ENCODE results near the gene ARMC5. TPM values are rescaled to one million over a fixed set of nuclear protein-coding genes. Genes with fewer than 3 reads are reported as not detected.

The ARMC5 gene
- polyA plus RNA-seq, 2 of the 4 experiments (the other 2 are of a cell fraction): 3.2 to 6.1 TPM

DNA sequence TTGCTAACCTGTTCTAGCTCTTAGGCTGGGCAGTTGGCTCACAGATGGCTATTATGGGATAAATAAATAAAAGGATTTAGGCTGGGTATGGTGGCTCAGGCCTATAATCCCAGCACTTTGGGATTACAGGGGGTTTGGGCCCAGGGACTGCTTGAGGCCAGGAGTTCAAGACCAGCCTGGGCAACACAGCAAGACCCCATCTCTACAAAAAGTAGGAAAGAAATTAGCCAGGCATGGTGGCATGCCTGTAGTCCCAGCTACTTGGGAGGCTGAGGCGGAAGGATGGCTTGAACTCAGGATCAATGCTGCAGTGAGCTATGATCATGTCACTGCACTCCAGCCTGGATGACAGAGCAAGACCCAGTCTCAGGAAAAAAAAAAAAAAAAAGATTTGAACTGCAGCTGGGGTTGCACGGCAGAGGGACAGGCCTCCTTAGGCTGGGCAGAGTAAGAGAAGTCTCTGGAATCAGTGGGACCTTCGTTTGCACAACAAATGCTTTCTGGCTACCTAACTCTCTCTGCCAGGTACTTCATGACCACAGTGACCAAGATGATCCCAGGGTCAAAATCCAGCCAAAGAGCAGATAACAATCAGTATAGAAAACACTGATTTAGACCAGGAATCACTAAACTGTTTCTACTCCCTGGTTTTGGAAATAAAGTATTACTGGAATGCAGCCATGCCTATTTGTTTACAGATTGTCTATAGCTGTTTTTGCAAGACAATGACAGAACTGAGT is 42.1 kb downstream of the ARMC5 start:
- no peak for ATAC-seq
- TF ChIP-seq EP300 (IDR thresholded peaks at IDR 0.05) (no peak), HOXB13 (CRISPR knock-in tag; IDR thresholded peaks at IDR 0.05; ENCODE audit: low read depth) (no peak)
- TF ChIP-seq, protein P1, sequence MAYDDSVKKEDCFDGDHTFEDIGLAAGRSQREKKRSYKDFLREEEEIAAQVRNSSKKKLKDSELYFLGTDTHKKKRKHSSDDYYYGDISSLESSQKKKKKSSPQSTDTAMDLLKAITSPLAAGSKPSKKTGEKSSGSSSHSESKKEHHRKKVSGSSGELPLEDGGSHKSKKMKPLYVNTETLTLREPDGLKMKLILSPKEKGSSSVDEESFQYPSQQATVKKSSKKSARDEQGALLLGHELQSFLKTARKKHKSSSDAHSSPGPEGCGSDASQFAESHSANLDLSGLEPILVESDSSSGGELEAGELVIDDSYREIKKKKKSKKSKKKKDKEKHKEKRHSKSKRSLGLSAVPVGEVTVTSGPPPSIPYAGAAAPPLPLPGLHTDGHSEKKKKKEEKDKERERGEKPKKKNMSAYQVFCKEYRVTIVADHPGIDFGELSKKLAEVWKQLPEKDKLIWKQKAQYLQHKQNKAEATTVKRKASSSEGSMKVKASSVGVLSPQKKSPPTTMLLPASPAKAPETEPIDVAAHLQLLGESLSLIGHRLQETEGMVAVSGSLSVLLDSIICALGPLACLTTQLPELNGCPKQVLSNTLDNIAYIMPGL (CRISPR knock-in tag; IDR thresholded peaks at IDR 0.05; ENCODE audit: borderline replicate concordance): no peak
- TF ChIP-seq, protein P2, sequence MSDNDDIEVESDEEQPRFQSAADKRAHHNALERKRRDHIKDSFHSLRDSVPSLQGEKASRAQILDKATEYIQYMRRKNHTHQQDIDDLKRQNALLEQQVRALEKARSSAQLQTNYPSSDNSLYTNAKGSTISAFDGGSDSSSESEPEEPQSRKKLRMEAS (IDR thresholded peaks at IDR 0.05): no peak
- no peak overlapping the region for H3K4me3 ChIP-seq
- WGBS (ENCODE audit: missing lambda C conversion rate): 76% methylated on average over 3 of the region's 3 CpGs
- no peak for DNase-seq (ENCODE audit: low read depth in 1 of 2, low spot score in 1 of 2)
- no peaks in the 10 kb centered on the region; the same call in 2 of the 3 replicates for H3K4me1 ChIP-seq
- ChIA-PET CTCF (interaction anchor here (0.7 to 1.3 kb wide), 2 partner anchors 33 to 367 kb away, joined by 3 to 5 read pairs; no protein-coding TSS in a partner anchor), POLR2A (interaction anchor here (0.5 to 0.6 kb wide), 2 partner anchors 23 to 367 kb away, joined by 3 to 5 read pairs; no protein-coding TSS in a partner anchor)
- H3K9me3 ChIP-seq: no peaks in the 10 kb centered on the region
- H3K27ac ChIP-seq: no peak overlapping the region
- no peak overlapping the region for H3K4me2 ChIP-seq
- no peak for FAIRE-seq

DNA sequence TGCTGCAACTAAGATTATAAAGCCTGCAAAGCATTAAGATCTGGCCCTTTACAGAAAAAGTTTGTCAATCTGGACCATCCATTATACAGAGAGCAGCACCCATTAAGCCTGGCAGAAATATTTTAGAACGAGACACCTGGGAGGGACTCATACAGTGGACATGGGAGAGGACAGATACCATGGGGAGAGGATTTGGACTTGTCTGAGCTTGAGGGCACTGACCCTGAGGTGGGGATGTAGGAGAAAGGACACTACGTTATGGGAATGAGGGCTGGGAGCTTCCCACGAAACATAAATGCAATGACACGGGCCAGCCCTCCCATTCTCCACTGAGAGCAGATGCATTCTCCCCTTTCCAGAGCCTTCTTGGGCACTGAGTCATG is 42.7 kb downstream of the ARMC5 start:
- peaks cover 5% of the 10 kb centered on the region for H3K4me1 ChIP-seq
- ChIA-PET POLR2A (interaction anchor here (0.5 to 0.6 kb wide), 2 partner anchors 23 to 367 kb away, joined by 3 to 5 read pairs; no protein-coding TSS in a partner anchor), CTCF (interaction anchor here (0.7 kb wide), 1 partner anchor 34 kb away, joined by 5 read pairs; no protein-coding TSS in a partner anchor)
- ATAC-seq (no peak), FAIRE-seq (no peak), DNase-seq (ENCODE audit: low read depth in 1 of 2, low spot score in 1 of 2) (no peak)
- no peaks in the 10 kb centered on the region for H3K9me3 ChIP-seq
- no peak overlapping the region for H3K4me2 ChIP-seq
- TF ChIP-seq, protein P3, sequence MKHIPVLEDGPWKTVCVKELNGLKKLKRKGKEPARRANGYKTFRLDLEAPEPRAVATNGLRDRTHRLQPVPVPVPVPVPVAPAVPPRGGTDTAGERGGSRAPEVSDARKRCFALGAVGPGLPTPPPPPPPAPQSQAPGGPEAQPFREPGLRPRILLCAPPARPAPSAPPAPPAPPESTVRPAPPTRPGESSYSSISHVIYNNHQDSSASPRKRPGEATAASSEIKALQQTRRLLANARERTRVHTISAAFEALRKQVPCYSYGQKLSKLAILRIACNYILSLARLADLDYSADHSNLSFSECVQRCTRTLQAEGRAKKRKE (CRISPR knock-in tag; IDR thresholded peaks at IDR 0.05; ENCODE audit: low read depth): no peak
- no peak for TF ChIP-seq PHF8 (IDR thresholded peaks at IDR 0.05; ENCODE audit: borderline replicate concordance, low read depth)
- TF ChIP-seq RCOR1 (IDR thresholded peaks at IDR 0.05; ENCODE audit: low read depth, low read length): no peak
- no peak overlapping the region for H3K4me3 ChIP-seq
- no peak overlapping the region for H3K27ac ChIP-seq
- WGBS (ENCODE audit: missing lambda C conversion rate): 87% methylated on average over 4 of the region's 4 CpGs

DNA sequence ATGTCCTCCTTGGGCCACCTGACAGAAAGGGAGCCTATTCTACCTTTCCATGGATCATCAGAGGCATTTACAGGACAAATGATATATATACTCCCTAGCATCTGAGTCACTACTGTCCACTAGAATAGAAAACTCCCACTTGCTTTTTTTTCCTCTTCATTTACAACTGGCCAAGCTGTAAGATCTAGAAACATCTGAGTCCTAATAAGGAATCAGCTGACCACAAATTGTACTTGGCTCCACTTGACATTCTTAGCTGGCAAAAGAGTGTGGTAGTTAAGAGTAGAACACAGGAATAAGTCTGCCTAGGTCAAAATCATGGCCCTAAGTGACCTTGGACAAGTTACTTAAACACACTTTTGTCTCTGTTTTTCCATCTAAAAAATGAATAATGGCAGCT is 43.7 kb downstream of the ARMC5 start:
- DNase-seq (ENCODE audit: low read depth in 1 of 2, low spot score in 1 of 2): no peak
- Histone ChIP-seq H3K9me3 (no peaks in the 10 kb centered on the region), H3K27ac (no peak overlapping the region), H3K4me2 (no peak overlapping the region), H3K4me1 (peaks cover 9% of the 10 kb centered on the region), H3K4me3 (no peak overlapping the region)
- FAIRE-seq: no peak
- ATAC-seq: no peak
- POLR2A ChIA-PET: no interaction called here
- CTCF ChIA-PET: interaction anchor here (1.4 to 1.8 kb wide), 2 partner anchors 10 to 25 kb away, joined by 3 to 6 read pairs; partner anchors contain the start of gene AHSP
- TF ChIP-seq, protein P4, sequence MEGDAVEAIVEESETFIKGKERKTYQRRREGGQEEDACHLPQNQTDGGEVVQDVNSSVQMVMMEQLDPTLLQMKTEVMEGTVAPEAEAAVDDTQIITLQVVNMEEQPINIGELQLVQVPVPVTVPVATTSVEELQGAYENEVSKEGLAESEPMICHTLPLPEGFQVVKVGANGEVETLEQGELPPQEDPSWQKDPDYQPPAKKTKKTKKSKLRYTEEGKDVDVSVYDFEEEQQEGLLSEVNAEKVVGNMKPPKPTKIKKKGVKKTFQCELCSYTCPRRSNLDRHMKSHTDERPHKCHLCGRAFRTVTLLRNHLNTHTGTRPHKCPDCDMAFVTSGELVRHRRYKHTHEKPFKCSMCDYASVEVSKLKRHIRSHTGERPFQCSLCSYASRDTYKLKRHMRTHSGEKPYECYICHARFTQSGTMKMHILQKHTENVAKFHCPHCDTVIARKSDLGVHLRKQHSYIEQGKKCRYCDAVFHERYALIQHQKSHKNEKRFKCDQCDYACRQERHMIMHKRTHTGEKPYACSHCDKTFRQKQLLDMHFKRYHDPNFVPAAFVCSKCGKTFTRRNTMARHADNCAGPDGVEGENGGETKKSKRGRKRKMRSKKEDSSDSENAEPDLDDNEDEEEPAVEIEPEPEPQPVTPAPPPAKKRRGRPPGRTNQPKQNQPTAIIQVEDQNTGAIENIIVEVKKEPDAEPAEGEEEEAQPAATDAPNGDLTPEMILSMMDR (IDR thresholded peaks at IDR 0.05): no peak
- TF ChIP-seq PHF8 (IDR thresholded peaks at IDR 0.05; ENCODE audit: borderline replicate concordance, low read depth) (no peak), ZC3H11A (IDR thresholded peaks at IDR 0.05) (no peak), MAZ (IDR thresholded peaks at IDR 0.05; ENCODE audit: borderline replicate concordance, low read depth, low read length) (no peak), SMC3 (IDR thresholded peaks at IDR 0.05) (no peak), JUNB (IDR thresholded peaks at IDR 0.05) (no peak), JUN (IDR thresholded peaks at IDR 0.05) (no peak), GATA3 (IDR thresholded peaks at IDR 0.05; ENCODE audit: borderline replicate concordance) (no peak), ESRRA (IDR thresholded peaks at IDR 0.05; ENCODE audit: borderline replicate concordance, low read length) (no peak), HEYL (CRISPR knock-in tag; IDR thresholded peaks at IDR 0.05) (no peak), EP300 (IDR thresholded peaks at IDR 0.05) (no peak), EHMT2 (IDR thresholded peaks at IDR 0.05; ENCODE audit: low read depth) (no peak), CHD2 (IDR thresholded peaks at IDR 0.05; ENCODE audit: low read length, partially characterized antibody) (no peak), NFE2L2 (conservative IDR thresholded peaks at IDR 0.05; ENCODE audit: low read length) (no peak), NPAS2 (CRISPR knock-in tag; IDR thresholded peaks at IDR 0.05; ENCODE audit: borderline replicate concordance) (no peak), MAFK (IDR thresholded peaks at IDR 0.05; ENCODE audit: partially characterized antibody) (no peak)
- TF ChIP-seq, protein P5, sequence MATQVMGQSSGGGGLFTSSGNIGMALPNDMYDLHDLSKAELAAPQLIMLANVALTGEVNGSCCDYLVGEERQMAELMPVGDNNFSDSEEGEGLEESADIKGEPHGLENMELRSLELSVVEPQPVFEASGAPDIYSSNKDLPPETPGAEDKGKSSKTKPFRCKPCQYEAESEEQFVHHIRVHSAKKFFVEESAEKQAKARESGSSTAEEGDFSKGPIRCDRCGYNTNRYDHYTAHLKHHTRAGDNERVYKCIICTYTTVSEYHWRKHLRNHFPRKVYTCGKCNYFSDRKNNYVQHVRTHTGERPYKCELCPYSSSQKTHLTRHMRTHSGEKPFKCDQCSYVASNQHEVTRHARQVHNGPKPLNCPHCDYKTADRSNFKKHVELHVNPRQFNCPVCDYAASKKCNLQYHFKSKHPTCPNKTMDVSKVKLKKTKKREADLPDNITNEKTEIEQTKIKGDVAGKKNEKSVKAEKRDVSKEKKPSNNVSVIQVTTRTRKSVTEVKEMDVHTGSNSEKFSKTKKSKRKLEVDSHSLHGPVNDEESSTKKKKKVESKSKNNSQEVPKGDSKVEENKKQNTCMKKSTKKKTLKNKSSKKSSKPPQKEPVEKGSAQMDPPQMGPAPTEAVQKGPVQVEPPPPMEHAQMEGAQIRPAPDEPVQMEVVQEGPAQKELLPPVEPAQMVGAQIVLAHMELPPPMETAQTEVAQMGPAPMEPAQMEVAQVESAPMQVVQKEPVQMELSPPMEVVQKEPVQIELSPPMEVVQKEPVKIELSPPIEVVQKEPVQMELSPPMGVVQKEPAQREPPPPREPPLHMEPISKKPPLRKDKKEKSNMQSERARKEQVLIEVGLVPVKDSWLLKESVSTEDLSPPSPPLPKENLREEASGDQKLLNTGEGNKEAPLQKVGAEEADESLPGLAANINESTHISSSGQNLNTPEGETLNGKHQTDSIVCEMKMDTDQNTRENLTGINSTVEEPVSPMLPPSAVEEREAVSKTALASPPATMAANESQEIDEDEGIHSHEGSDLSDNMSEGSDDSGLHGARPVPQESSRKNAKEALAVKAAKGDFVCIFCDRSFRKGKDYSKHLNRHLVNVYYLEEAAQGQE (IDR thresholded peaks at IDR 0.05): no peak
- TF ChIP-seq, protein P6, sequence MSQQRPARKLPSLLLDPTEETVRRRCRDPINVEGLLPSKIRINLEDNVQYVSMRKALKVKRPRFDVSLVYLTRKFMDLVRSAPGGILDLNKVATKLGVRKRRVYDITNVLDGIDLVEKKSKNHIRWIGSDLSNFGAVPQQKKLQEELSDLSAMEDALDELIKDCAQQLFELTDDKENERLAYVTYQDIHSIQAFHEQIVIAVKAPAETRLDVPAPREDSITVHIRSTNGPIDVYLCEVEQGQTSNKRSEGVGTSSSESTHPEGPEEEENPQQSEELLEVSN (IDR thresholded peaks at IDR 0.05; ENCODE audit: borderline replicate concordance, low read depth): no peak

All from A549 (cell line).